K562 (cell line): ENCODE data around the gene NPHP3. TPM values are rescaled to one million over a fixed set of nuclear protein-coding genes. Genes with fewer than 3 reads are reported as not detected.

Source experiments
- ATAC-seq: fragments of 200-7000 bp; cut with Tn5 transposase; 3 replicates; pipeline ENCODE4 v1.9.1; 2020; ENCODE audit warnings: moderate library complexity
- BruUV-seq: library from RNA; stranded (reverse); fragments of 400-500 nt; replicated peaks from 2 replicates; lab custom pipeline; 2021; lab: Mats Ljungman, UMichigan
- CTCF ChIA-PET: fragments of 300-600 bp; formaldehyde crosslinking; extraction: SDS; loops from one replicate; lab custom pipeline; 2021; ENCODE audit warnings: low intra/inter-chr PET ratio; lab: Yijun Ruan, JAX
- POLR2A ChIA-PET: fragments of 300-600, 350-650 bp; sonication (Branson Sonifier 250); formaldehyde crosslinking; extraction: SDS; loops from one replicate; lab custom pipeline; 2021; ENCODE audit warnings: antibody characterized with exemption, inconsistent platforms; lab: Yijun Ruan, JAX
- DNase-seq, 4 experiments: peaks; one replicate each; pipeline versions ENCODE4 v3.0.0 to v3.0.0-alpha.2; 2011 to 2018; ENCODE audit warnings: low spot score in 3 of 4, mixed read lengths in 3 of 4; ENCODE audit errors: extremely low read depth in 1 of 4
- FAIRE-seq: peaks from 2 replicates; lab custom pipeline; 2011; peaks lifted over from hg19 to GRCh38; lab: Jason Lieb, UNC
- H2AFZ ChIP-seq: 2 replicates; pipeline ENCODE4 v1.6.0; 2011; ENCODE audit warnings: low read depth, low read length, control low read depth, inconsistent platforms
- H3K27ac ChIP-seq: fragments of 200-600 bp; 3 replicates; pipeline ENCODE4 v1.8.0; 2011; ENCODE audit warnings: low read depth, mild to moderate bottlenecking, control low read depth, inconsistent platforms, low read length, moderate library complexity, mixed read lengths; ENCODE audit errors: extremely low read depth
- H3K27me3 ChIP-seq, 2 experiments: fragments of 300-600 bp in 1 of 2; 2 replicates in 1 of 2; 3 replicates in 1 of 2; pipeline versions ENCODE4 v1.6.0 to v1.8.0; 2011; ENCODE audit warnings: inconsistent platforms in 2 of 2, low read length in 2 of 2, mild to moderate bottlenecking in 1 of 2, mixed read lengths in 1 of 2, moderate library complexity in 1 of 2; ENCODE audit not compliant: control insufficient read depth in 2 of 2, insufficient read depth in 2 of 2
- H3K36me3 ChIP-seq: fragments of 300-600 bp; 3 replicates; pipeline ENCODE4 v1.8.0; 2011; ENCODE audit warnings: mild to moderate bottlenecking, low read length, inconsistent platforms; ENCODE audit not compliant: control insufficient read depth, insufficient read depth
- H3K4me1 ChIP-seq, 2 experiments: fragments of 200-600 bp in 1 of 2; replicated peaks in 1 of 2; 2 replicates in 1 of 2; 3 replicates in 1 of 2; pipeline versions ENCODE4 v1.5.1 to v1.8.0; 2011; ENCODE audit warnings: inconsistent platforms in 2 of 2, low read length in 2 of 2, mild to moderate bottlenecking in 1 of 2, mixed read lengths in 1 of 2, moderate library complexity in 1 of 2; ENCODE audit not compliant: control insufficient read depth in 2 of 2, insufficient read depth in 2 of 2
- H3K4me2 ChIP-seq: 2 replicates; pipeline ENCODE4 v1.6.1; 2011; ENCODE audit warnings: low read length, control low read depth, inconsistent platforms, mixed read lengths; ENCODE audit not compliant: insufficient read depth
- H3K4me3 ChIP-seq: fragments of 200-600 bp; sonication (generic), shearing (Covaris generic); 2 replicates; pipeline ENCODE4 v1.5.1; 2016; ENCODE audit warnings: control low read depth, inconsistent platforms
- H3K79me2 ChIP-seq: fragments of 200-600 bp; 3 replicates; pipeline ENCODE4 v1.8.0; 2011; ENCODE audit warnings: low read length, inconsistent platforms; ENCODE audit not compliant: control insufficient read depth, insufficient read depth
- H3K9ac ChIP-seq, 2 experiments: 2 replicates each; pipeline versions ENCODE4 v1.6.0 to v1.6.1; 2011; ENCODE audit warnings: low read depth in 2 of 2, low read length in 2 of 2, control low read depth in 1 of 2, inconsistent platforms in 1 of 2, mild to moderate bottlenecking in 1 of 2, mixed read lengths in 1 of 2; ENCODE audit not compliant: insufficient read depth in 1 of 2
- H3K9me1 ChIP-seq: one replicate; pipeline ENCODE4 v1.6.0; 2011; ENCODE audit warnings: inconsistent platforms, mild to moderate bottlenecking, low read length, moderate library complexity; ENCODE audit not compliant: control insufficient read depth, insufficient read depth
- H3K9me3 ChIP-seq: replicated peaks from 2 replicates; pipeline ENCODE4 v1.5.1; 2011; ENCODE audit warnings: low read depth, low read length, inconsistent platforms; ENCODE audit not compliant: control insufficient read depth, insufficient read depth
- H4K20me1 ChIP-seq: replicated peaks from 2 replicates; pipeline ENCODE4 v1.6.1; 2011; ENCODE audit warnings: low read length, inconsistent platforms, mixed read lengths; ENCODE audit not compliant: control insufficient read depth, insufficient read depth
- ARID3B ChIP-seq: fragments of 250-450 bp; sonication (Bioruptor Pico); IDR thresholded peaks from 2 replicates; pipeline ENCODE4 v1.4.0; 2020; ENCODE audit warnings: borderline replicate concordance
- BHLHE40 ChIP-seq: IDR thresholded peaks from 2 replicates; pipeline ENCODE4 v1.6.1; 2011; ENCODE audit warnings: low read length, improper control_type of control experiment
- ELF1 ChIP-seq: fragments of 200-800 bp; sonication (Bioruptor generic); IDR thresholded peaks from 2 replicates; pipeline ENCODE4 v1.6.1; 2016; ENCODE audit warnings: missing genetic modification characterization, missing compliant biosample characterization
- FOXJ3 ChIP-seq: sonication (generic); formaldehyde crosslinking; IDR thresholded peaks from 2 replicates; pipeline ENCODE4 v1.4.0; 2020; ENCODE audit warnings: mild to moderate bottlenecking, missing genetic modification reagents
- HDAC8 ChIP-seq: fragments of 450-650 bp; IDR thresholded peaks from 2 replicates; pipeline ENCODE4 v1.6.1; 2016; ENCODE audit warnings: mild to moderate bottlenecking, missing genetic modification characterization, moderate library complexity, missing compliant biosample characterization
- MYNN ChIP-seq, 2 experiments: sonication (generic); formaldehyde crosslinking in 1 of 2; IDR thresholded peaks; 2 replicates each; pipeline versions ENCODE4 v1.5.0 to v1.6.1; 2016 to 2020; ENCODE audit warnings: antibody characterized with exemption in 1 of 2, missing genetic modification reagents in 1 of 2
- RBFOX2 ChIP-seq: fragments of 200-400 bp; formaldehyde crosslinking; IDR thresholded peaks from 2 replicates; pipeline ENCODE4 v1.6.1; 2017; ENCODE audit warnings: low read depth, mild to moderate bottlenecking, low read length, moderate library complexity
- RBM17 ChIP-seq: fragments of 200-400 bp; formaldehyde crosslinking; IDR thresholded peaks from 2 replicates; pipeline ENCODE4 v1.6.1; 2017; ENCODE audit warnings: low read depth, mild to moderate bottlenecking, low read length, borderline replicate concordance
- RFX1 ChIP-seq: fragments of 450-650 bp; IDR thresholded peaks from 2 replicates; pipeline ENCODE4 v1.6.1; 2016; ENCODE audit warnings: mild to moderate bottlenecking, moderate library complexity
- SRSF3 ChIP-seq: fragments of 200-400 bp; formaldehyde crosslinking; IDR thresholded peaks from 2 replicates; pipeline ENCODE4 v1.6.1; 2016; ENCODE audit warnings: mild to moderate bottlenecking, low read length, moderate library complexity; ENCODE audit not compliant: insufficient read depth
- XRCC4 ChIP-seq: IDR thresholded peaks from one replicate; pipeline ENCODE4 v1.6.1; 2011; ENCODE audit not compliant: insufficient read depth, insufficient read length; ENCODE audit errors: extremely low read depth
- WGBS: fragments of 100-300 bp; shearing (Covaris generic); methylation state at CpG from one replicate; pipeline ENCODE4 v1.1.6; 2016; ENCODE audit warnings: low coverage, mixed read lengths; ENCODE audit not compliant: insufficient coverage; ENCODE audit errors: missing lambda C conversion rate; 5-methylcytosine and 5-hydroxymethylcytosine counted together
- in situ Hi-C: fragments of 300-500 bp; cut with MboI; formaldehyde crosslinking; loops from 4 replicates; pipeline ENCODE4 v1.15.0; 2018; ENCODE audit warnings: inconsistent platforms, mixed read lengths
- intact Hi-C: fragments of 100-400 bp; cut with micrococcal nuclease; formaldehyde crosslinking; loops from 2 replicates; pipeline ENCODE4 v1.14.2; 2022
- polyA plus RNA-seq, 8 experiments: library from polyadenylated mRNA; depleted of rRNA in 4 of 8; stranded (reverse) in 5 of 8; unstranded in 3 of 8; fragments of >200 nt; fragmentation: Nextera tagmentation in 2 of 8; fragmentation: Illumina TruSeq in 1 of 8; extraction: Ambion mirVana in 2 of 8; extraction: Trizol in 1 of 8; gene quantifications; 2 replicates each; pipeline versions ENCODE4 v1.2.1 to v1.2.3, GENCODE V29; 2011 to 2014; ENCODE audit warnings: inconsistent platforms in 1 of 8, missing spikeins in 1 of 8
- total RNA-seq, 7 experiments: library from RNA; depleted of rRNA in 6 of 7; stranded (reverse); fragments of >200 nt in 6 of 7; fragmentation: Illumina TruSeq in 2 of 7; extraction: Trizol in 2 of 7; gene quantifications; 2 replicates each; pipeline versions ENCODE4 v1.2.1 to v1.2.3, GENCODE V29; 2011 to 2021; ENCODE audit warnings: low replicate concordance in 1 of 7
- TF ChIP-seq, protein P1 (sequence below): fragments of 250-450 bp; sonication (Bioruptor Pico); IDR thresholded peaks from 2 replicates; pipeline ENCODE4 v1.5.0; 2021

NPHP3 gene
- total and polyA plus RNA-seq, 9 of the 15 experiments (the other 6 are each of a cell fraction or from before 2014, with no cell fraction given), result 0.62 to 13.2 (median 5.8) TPM

GRCh38 chr3:132655471-132655870, 66.7 kb downstream of the NPHP3 start:
- intact Hi-C loops, result loop anchor here (5.0 to 10.0 kb wide), 2 partner anchors 389 to 727 kb away; no protein-coding TSS in a partner anchor
- Histone ChIP-seq H3K9me1 (no peaks in the 10 kb centered on the region), H3K4me1 (peaks cover 0 to 9% of the 10 kb centered on the region in 2 experiments; a peak in 4 of 5 replicates), H4K20me1 (no peaks in the 10 kb centered on the region), H3K27me3 (no peaks in the 10 kb centered on the region), H3K4me3 (no peak overlapping the region), H3K9ac (no peak overlapping the region), H3K9me3 (no peaks in the 10 kb centered on the region), H3K36me3 (no peaks in the 10 kb centered on the region), H3K27ac (no peak overlapping the region), H2AFZ (no peak overlapping the region), H3K79me2 (peaks cover 13% of the 10 kb centered on the region), H3K4me2 (no peak overlapping the region)
- POLR2A ChIA-PET, result no interaction called here
- BruUV-seq, result no TSS peak
- DNase-seq (no peak), FAIRE-seq (no peak), ATAC-seq (no peak)
- 63% methylated on average over 2 of the region's 2 CpGs for WGBS
- TF ChIP-seq, protein P1, sequence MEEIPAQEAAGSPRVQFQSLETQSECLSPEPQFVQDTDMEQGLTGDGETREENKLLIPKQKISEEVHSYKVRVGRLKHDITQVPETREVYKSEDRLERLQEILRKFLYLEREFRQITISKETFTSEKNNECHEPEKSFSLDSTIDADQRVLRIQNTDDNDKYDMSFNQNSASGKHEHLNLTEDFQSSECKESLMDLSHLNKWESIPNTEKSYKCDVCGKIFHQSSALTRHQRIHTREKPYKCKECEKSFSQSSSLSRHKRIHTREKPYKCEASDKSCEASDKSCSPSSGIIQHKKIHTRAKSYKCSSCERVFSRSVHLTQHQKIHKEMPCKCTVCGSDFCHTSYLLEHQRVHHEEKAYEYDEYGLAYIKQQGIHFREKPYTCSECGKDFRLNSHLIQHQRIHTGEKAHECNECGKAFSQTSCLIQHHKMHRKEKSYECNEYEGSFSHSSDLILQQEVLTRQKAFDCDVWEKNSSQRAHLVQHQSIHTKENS (CRISPR knock-in tag), result no peak
- TF ChIP-seq BHLHE40 (no peak), FOXJ3 (CRISPR knock-in tag) (no peak), MYNN (IDR thresholded peaks at IDR 0.05) (no peak), MYNN (CRISPR knock-in tag; IDR thresholded peaks at IDR 0.05) (no peak), RBM17 (no peak), XRCC4 (no peak), ELF1 (tag) (no peak), ARID3B (CRISPR knock-in tag) (no peak), RFX1 (no peak), HDAC8 (no peak), RBFOX2 (no peak), SRSF3 (no peak)
- in situ Hi-C loops, result no loop called here
- CTCF ChIA-PET, result no interaction called here
